ENCODE results near the gene SPATA31D1.
"Not testable (repeated sequence)": the region's sequence is repeated elsewhere in the genome, so short reads cannot be mapped to it uniquely, and the experiment has no call there.

DNA sequence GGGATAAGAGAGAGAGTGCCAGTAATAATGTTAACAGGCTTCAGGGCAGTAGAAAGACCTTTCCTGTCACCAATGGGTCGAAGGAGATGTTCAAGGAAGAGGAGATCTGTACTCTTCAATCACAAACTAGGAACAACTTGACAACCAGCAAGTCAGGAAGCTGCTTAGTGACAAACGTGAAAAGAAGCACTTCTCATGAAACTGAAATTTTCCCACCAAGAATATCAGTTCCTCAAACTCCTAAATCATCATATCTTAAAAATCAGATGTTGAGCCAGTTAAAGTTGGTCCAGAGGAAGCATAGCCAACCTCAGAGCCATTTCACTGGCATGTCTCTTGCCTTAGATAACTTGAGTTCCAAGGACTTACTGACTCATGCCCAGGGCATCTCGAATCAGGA lies 39.9 kb upstream of the SPATA31D1 start:
- not testable (repeated sequence) for TF ChIP-seq POLR2A (IDR thresholded peaks at IDR 0.05)
- TF ChIP-seq, protein P1, sequence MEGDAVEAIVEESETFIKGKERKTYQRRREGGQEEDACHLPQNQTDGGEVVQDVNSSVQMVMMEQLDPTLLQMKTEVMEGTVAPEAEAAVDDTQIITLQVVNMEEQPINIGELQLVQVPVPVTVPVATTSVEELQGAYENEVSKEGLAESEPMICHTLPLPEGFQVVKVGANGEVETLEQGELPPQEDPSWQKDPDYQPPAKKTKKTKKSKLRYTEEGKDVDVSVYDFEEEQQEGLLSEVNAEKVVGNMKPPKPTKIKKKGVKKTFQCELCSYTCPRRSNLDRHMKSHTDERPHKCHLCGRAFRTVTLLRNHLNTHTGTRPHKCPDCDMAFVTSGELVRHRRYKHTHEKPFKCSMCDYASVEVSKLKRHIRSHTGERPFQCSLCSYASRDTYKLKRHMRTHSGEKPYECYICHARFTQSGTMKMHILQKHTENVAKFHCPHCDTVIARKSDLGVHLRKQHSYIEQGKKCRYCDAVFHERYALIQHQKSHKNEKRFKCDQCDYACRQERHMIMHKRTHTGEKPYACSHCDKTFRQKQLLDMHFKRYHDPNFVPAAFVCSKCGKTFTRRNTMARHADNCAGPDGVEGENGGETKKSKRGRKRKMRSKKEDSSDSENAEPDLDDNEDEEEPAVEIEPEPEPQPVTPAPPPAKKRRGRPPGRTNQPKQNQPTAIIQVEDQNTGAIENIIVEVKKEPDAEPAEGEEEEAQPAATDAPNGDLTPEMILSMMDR (IDR thresholded peaks at IDR 0.05), result not testable (repeated sequence)
